Adrenal gland (tissue), 5 donors: Measurements from ENCODE around the gene TTC23.

Experiments used
- POLR2A ChIP-seq, 2 donors: fragments of 450-650 bp; IDR thresholded peaks; one replicate each; pipeline ENCODE4 v1.6.1; 2017; ENCODE audit warnings: antibody characterized with exemption in 2 of 2, mild to moderate bottlenecking in 2 of 2, moderate library complexity in 1 of 2
- TF ChIP-seq, protein P1 (sequence below), 6 experiments: fragments of 450-650 bp in 4 of 6; fragments of 200-600 bp in 2 of 6; sonication (generic) in 1 of 6; IDR thresholded peaks; 1 replicate in 5 of 6; 2 replicates in 1 of 6; pipeline versions ENCODE4 v1.5.1 to v1.8.0; 2016 to 2021; ENCODE audit warnings: antibody characterized with exemption in 6 of 6, mild to moderate bottlenecking in 2 of 6, moderate library complexity in 1 of 6
- donor health status: DM: no; HTN: no; CAD: no.

DNA sequence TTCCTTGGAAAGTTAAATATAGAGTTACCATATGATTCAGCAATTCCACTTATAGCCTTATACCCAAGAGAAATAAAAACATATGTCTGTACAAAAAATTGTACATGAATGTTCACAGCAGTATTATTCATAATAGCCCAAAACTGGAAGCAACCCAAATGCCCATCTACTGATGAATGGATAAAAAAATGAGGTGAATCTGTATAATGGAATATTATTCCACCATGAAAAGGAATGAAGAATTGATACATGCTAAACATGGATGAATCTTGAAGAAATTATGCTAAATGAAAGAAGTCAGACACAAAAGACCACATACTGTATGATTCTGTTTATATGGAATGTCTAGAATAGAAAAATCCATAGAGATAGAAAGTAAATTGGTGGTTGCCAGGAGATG, 61.4 kb downstream of the TTC23 start:
- TF ChIP-seq, protein P1, sequence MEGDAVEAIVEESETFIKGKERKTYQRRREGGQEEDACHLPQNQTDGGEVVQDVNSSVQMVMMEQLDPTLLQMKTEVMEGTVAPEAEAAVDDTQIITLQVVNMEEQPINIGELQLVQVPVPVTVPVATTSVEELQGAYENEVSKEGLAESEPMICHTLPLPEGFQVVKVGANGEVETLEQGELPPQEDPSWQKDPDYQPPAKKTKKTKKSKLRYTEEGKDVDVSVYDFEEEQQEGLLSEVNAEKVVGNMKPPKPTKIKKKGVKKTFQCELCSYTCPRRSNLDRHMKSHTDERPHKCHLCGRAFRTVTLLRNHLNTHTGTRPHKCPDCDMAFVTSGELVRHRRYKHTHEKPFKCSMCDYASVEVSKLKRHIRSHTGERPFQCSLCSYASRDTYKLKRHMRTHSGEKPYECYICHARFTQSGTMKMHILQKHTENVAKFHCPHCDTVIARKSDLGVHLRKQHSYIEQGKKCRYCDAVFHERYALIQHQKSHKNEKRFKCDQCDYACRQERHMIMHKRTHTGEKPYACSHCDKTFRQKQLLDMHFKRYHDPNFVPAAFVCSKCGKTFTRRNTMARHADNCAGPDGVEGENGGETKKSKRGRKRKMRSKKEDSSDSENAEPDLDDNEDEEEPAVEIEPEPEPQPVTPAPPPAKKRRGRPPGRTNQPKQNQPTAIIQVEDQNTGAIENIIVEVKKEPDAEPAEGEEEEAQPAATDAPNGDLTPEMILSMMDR (IDR thresholded peaks at IDR 0.05) = no peak
- TF ChIP-seq POLR2A (IDR thresholded peaks at IDR 0.05) = no peak
